Measurements from ENCODE around the gene B3GNT5. TPM values are rescaled to one million over a fixed set of nuclear protein-coding genes. Genes with fewer than 3 reads are reported as not detected.

B3GNT5 gene
- total and polyA plus RNA-seq, 10 of the 15 experiments (the other 5 are each of a cell fraction or from before 2014, with no cell fraction given) = 0.24 to 1.1 (median 0.48) TPM

GRCh38 chr3:183284570-183284969 is 31.5 kb downstream of the B3GNT5 start:
- no peak overlapping the region for H3K4me2 ChIP-seq (ENCODE audit: control insufficient read depth, insufficient read depth)
- CTCF ChIA-PET = interaction anchor here (0.6 to 2.7 kb wide), 10 partner anchors 9 to 569 kb away, joined by 3 to 18 read pairs (median 8); no protein-coding TSS in a partner anchor
- H3K27ac ChIP-seq (ENCODE audit: control insufficient read depth, insufficient read depth) = no peak overlapping the region
- RAD21 ChIA-PET (ENCODE audit: unreplicated experiment) = interaction anchor here (1.2 to 3.3 kb wide), 9 partner anchors 8 to 125 kb away, joined by 3 to 20 read pairs (median 10); partner anchors contain the start of gene LAMP3
- TF ChIP-seq STAT1 (conservative IDR thresholded peaks at IDR 0.05) = no peak
- no peak for TF ChIP-seq SUPT20H (IDR thresholded peaks at IDR 0.05; ENCODE audit: borderline replicate concordance, control insufficient read depth, low read depth, low read length)
- TF ChIP-seq CTCF (IDR thresholded peaks at IDR 0.05 in 2 of 3, conservative IDR thresholded peaks at IDR 0.05 in 1 of 3; ENCODE audit: control insufficient read depth in 2 of 3, extremely low read depth in 1 of 3, insufficient read depth in 1 of 3, low read depth in 3 of 3, low read length in 3 of 3) = no peak
- no peak for TF ChIP-seq ESRRA (IDR thresholded peaks at IDR 0.05; ENCODE audit: low read length)
- TF ChIP-seq PAX5 (IDR thresholded peaks at IDR 0.05; ENCODE audit: borderline replicate concordance, low read depth, low read length) = no peak
- FAIRE-seq (no peak), ATAC-seq (no peak), DNase-seq (ENCODE audit: low read depth, low spot score) (no peak)
- WGBS (ENCODE audit: insufficient coverage, insufficient replicate concordance, low lambda C conversion rate, missing lambda C conversion rate) = 75% methylated on average over 3 of the region's 3 CpGs
- no peaks in the 10 kb centered on the region for H3K27me3 ChIP-seq (replicated peaks in 1 of 2; ENCODE audit: control insufficient read depth in 2 of 2, insufficient read depth in 2 of 2, low read length in 1 of 2)
- no peaks in the 10 kb centered on the region for H4K20me1 ChIP-seq (ENCODE audit: control insufficient read depth, insufficient read depth)
- no peak overlapping the region for H3K4me3 ChIP-seq
- no peaks in the 10 kb centered on the region for H3K79me2 ChIP-seq (ENCODE audit: control insufficient read depth, insufficient read depth, low read length)
- SMC1A ChIA-PET (ENCODE audit: uncharacterized antibody, unreplicated experiment) = interaction anchor here (0.6 to 3.2 kb wide), 19 partner anchors 8 to 195 kb away, joined by 3 to 23 read pairs (median 5); partner anchors contain the start of gene B3GNT5
- H3K9ac ChIP-seq (ENCODE audit: control insufficient read depth, insufficient read depth, low read length) = no peak overlapping the region
- H3K36me3 ChIP-seq (ENCODE audit: control insufficient read depth in 2 of 2, insufficient read depth in 2 of 2, low read length in 1 of 2) = no peaks in the 10 kb centered on the region
- POLR2A ChIA-PET = interaction anchor here (0.7 to 2.2 kb wide), 2 partner anchors 8 to 85 kb away, joined by 4 to 10 read pairs; no protein-coding TSS in a partner anchor
- H2AFZ ChIP-seq (ENCODE audit: control insufficient read depth, low read depth, low read length) = no peak overlapping the region
- peaks cover 5% of the 10 kb centered on the region for H3K4me1 ChIP-seq (ENCODE audit: control insufficient read depth, insufficient read depth, low read length)
- in situ Hi-C loops (cut with MboI) = no loop called here
- BruUV-seq (replicated peaks) = no TSS peak
- intact Hi-C loops (cut with micrococcal nuclease; ENCODE audit: unreplicated experiment) = no loop called here
- H3K9me3 ChIP-seq (replicated peaks; ENCODE audit: control insufficient read depth, insufficient read depth, low read length) = no peaks in the 10 kb centered on the region
